Progenitor cell of endocrine pancreas (in vitro differentiated cells): Measurements from ENCODE around the gene HDAC8. TPM values are rescaled to one million over a fixed set of nuclear protein-coding genes. Genes with fewer than 3 reads are reported as not detected.

Experiments
- DNase-seq: peaks from one replicate; pipeline ENCODE4 v3.0.0; 2021; ENCODE audit warnings: low spot score; ENCODE audit not compliant: unreplicated experiment
- H3K27ac Mint-ChIP-seq: 2 replicates; pipeline ENCODE4 v1.8.0; 2021; ENCODE audit warnings: mild to moderate bottlenecking, moderate library complexity, mixed read lengths
- H3K27me3 Mint-ChIP-seq: 2 replicates; pipeline ENCODE4 v1.8.0; 2021; ENCODE audit warnings: mixed read lengths
- H3K36me3 Mint-ChIP-seq: 2 replicates; pipeline ENCODE4 v1.8.0; 2022; ENCODE audit warnings: mixed read lengths; ENCODE audit not compliant: insufficient read depth
- H3K4me1 Mint-ChIP-seq: 2 replicates; pipeline ENCODE4 v1.8.0; 2021; ENCODE audit warnings: low read depth, mixed read lengths
- H3K4me3 Mint-ChIP-seq: 2 replicates; pipeline ENCODE4 v1.8.0; 2021; ENCODE audit warnings: low read depth, mild to moderate bottlenecking, moderate library complexity, mixed read lengths
- H3K9me3 Mint-ChIP-seq: 2 replicates; pipeline ENCODE4 v1.8.0; 2021; ENCODE audit warnings: low read depth, mixed read lengths
- CTCF ChIP-seq: fragments of 200-600 bp; sonication (generic); IDR thresholded peaks from one replicate; pipeline ENCODE4 v1.5.0; 2021; ENCODE audit warnings: antibody characterized with exemption, mild to moderate bottlenecking; ENCODE audit not compliant: unreplicated experiment
- total RNA-seq: library from RNA; stranded (reverse); gene quantifications from 2 replicates; pipeline ENCODE4 v1.2.1, GENCODE V29; 2021

HDAC8 gene
- total RNA-seq, 1 donor from 2014 or later: 38.4 TPM

- Mint-ChIP-seq H3K4me3 (no peak overlapping the region), H3K4me1 (peaks cover 7% of the 10 kb centered on the region), H3K27me3 (no peaks in the 10 kb centered on the region), H3K36me3 (peaks cover 1% of the 10 kb centered on the region), H3K9me3 (no peaks in the 10 kb centered on the region), H3K27ac (no peak overlapping the region)
- TF ChIP-seq CTCF: no peak
- DNase-seq: no peak
These were observed 93.0 kb downstream of the HDAC8 start for GRCh38 chrX:72479324-72480274.

GRCh38 chrX:72478853-72479252, 93.8 kb downstream of the HDAC8 start:
- no peak overlapping the region for H3K27ac Mint-ChIP-seq
- no peaks in the 10 kb centered on the region for H3K27me3 Mint-ChIP-seq
- no peak for TF ChIP-seq CTCF
- H3K4me3 Mint-ChIP-seq: no peak overlapping the region
- peaks cover 7% of the 10 kb centered on the region for H3K4me1 Mint-ChIP-seq
- H3K9me3 Mint-ChIP-seq: peaks cover 1% of the 10 kb centered on the region
- no peak for DNase-seq
- H3K36me3 Mint-ChIP-seq: peaks cover 1% of the 10 kb centered on the region

GRCh38 chrX:72478351-72478750, 94.3 kb downstream of the HDAC8 start:
- no peak for TF ChIP-seq CTCF
- H3K27me3 Mint-ChIP-seq: no peaks in the 10 kb centered on the region
- peaks cover 1% of the 10 kb centered on the region for H3K36me3 Mint-ChIP-seq
- no peak overlapping the region for H3K27ac Mint-ChIP-seq
- H3K4me1 Mint-ChIP-seq: peaks cover 7% of the 10 kb centered on the region
- no peak for DNase-seq
- no peak overlapping the region for H3K4me3 Mint-ChIP-seq
- H3K9me3 Mint-ChIP-seq: peaks cover 3% of the 10 kb centered on the region

GRCh38 chrX:72477781-72478181, 94.9 kb downstream of the HDAC8 start:
- Mint-ChIP-seq H3K27ac (no peak overlapping the region), H3K4me3 (no peak overlapping the region), H3K36me3 (peaks cover 3% of the 10 kb centered on the region), H3K4me1 (peaks cover 7% of the 10 kb centered on the region), H3K27me3 (no peaks in the 10 kb centered on the region), H3K9me3 (peaks cover 6% of the 10 kb centered on the region)
- no peak for DNase-seq
- no peak for TF ChIP-seq CTCF

GRCh38 chrX:72477376-72477775, 95.3 kb downstream of the HDAC8 start:
- H3K36me3 Mint-ChIP-seq: peaks cover 5% of the 10 kb centered on the region
- TF ChIP-seq CTCF: no peak
- no peak overlapping the region for H3K27ac Mint-ChIP-seq
- peaks cover 10% of the 10 kb centered on the region for H3K9me3 Mint-ChIP-seq
- no peaks in the 10 kb centered on the region for H3K27me3 Mint-ChIP-seq
- H3K4me3 Mint-ChIP-seq: no peak overlapping the region
- peaks cover 7% of the 10 kb centered on the region for H3K4me1 Mint-ChIP-seq
- DNase-seq: no peak
